Measurements from ENCODE around the gene ATP8B1. TPM values are rescaled to one million over a fixed set of nuclear protein-coding genes. Genes with fewer than 3 reads are reported as not detected.

ATP8B1 gene
- total and polyA plus RNA-seq, 3 donors from 2014 or later, result 1.6 to 3.0 (median 1.7) TPM

GRCh38 chr18:57705011-57705410, 98.1 kb downstream of the ATP8B1 start:
- no peak overlapping the region for H3K27ac ChIP-seq
- DNase-seq, result no peak
- TF ChIP-seq POLR2A (IDR thresholded peaks at IDR 0.05) (no peak), CTCF (IDR thresholded peaks at IDR 0.05) (no peak)
- no peaks in the 10 kb centered on the region for H3K36me3 ChIP-seq (ENCODE audit: low read depth, missing control alignments)
- H3K4me3 ChIP-seq, result no peak overlapping the region
- intact Hi-C loops (cut with DNase I; ENCODE audit: low total_unique reads), result no loop called here
- WGBS, 2 donors, result 92 to 100% methylated on average over 1 of the region's 1 CpG
- H3K4me1 ChIP-seq, result no peaks in the 10 kb centered on the region
- H3K27me3 ChIP-seq, result no peaks in the 10 kb centered on the region
- no peaks in the 10 kb centered on the region for H3K9me3 ChIP-seq

GRCh38 chr18:57698571-57699276, 104.4 kb downstream of the ATP8B1 start:
- no peaks in the 10 kb centered on the region for H3K4me1 ChIP-seq
- H3K9me3 ChIP-seq, result no peaks in the 10 kb centered on the region
- no peaks in the 10 kb centered on the region for H3K27me3 ChIP-seq
- peak overlapping the region; percentile 25 to 33 for H3K27ac ChIP-seq
- no peak for TF ChIP-seq CTCF (IDR thresholded peaks at IDR 0.05)
- no peak for TF ChIP-seq POLR2A (IDR thresholded peaks at IDR 0.05)
- WGBS, 2 donors, result 49 to 56% methylated on average over 7 of the region's 7 CpGs
- no peaks in the 10 kb centered on the region for H3K36me3 ChIP-seq (ENCODE audit: low read depth, missing control alignments)
- H3K4me3 ChIP-seq, result no peak overlapping the region
- DNase-seq, result no peak
- intact Hi-C loops (cut with DNase I; ENCODE audit: low total_unique reads), result no loop called here

GRCh38 chr18:57697426-57697825, 105.7 kb downstream of the ATP8B1 start:
- intact Hi-C loops (cut with DNase I; ENCODE audit: low total_unique reads), result no loop called here
- Histone ChIP-seq H3K4me3 (no peak overlapping the region), H3K4me1 (no peaks in the 10 kb centered on the region), H3K27me3 (no peaks in the 10 kb centered on the region), H3K9me3 (no peaks in the 10 kb centered on the region), H3K36me3 (ENCODE audit: low read depth, missing control alignments) (no peaks in the 10 kb centered on the region), H3K27ac (no peak overlapping the region)
- TF ChIP-seq CTCF (IDR thresholded peaks at IDR 0.05) (no peak), POLR2A (IDR thresholded peaks at IDR 0.05) (no peak)
- DNase-seq, result no peak
- WGBS, 2 donors, result 64% methylated on average over 8 of the region's 8 CpGs

GRCh38 chr18:57696271-57696670, 106.8 kb downstream of the ATP8B1 start:
- Histone ChIP-seq H3K27ac (no peak overlapping the region), H3K36me3 (ENCODE audit: low read depth, missing control alignments) (no peaks in the 10 kb centered on the region)
- 97 to 99% methylated on average over 8 of the region's 8 CpGs for WGBS, 2 donors

More at GRCh38 chr18:57696271-57696670, 106.8 kb downstream of the ATP8B1 start:
- Histone ChIP-seq H3K4me1 (no peaks in the 10 kb centered on the region), H3K9me3 (no peaks in the 10 kb centered on the region), H3K27me3 (no peaks in the 10 kb centered on the region), H3K4me3 (no peak overlapping the region)
- no peak for DNase-seq
- TF ChIP-seq POLR2A (IDR thresholded peaks at IDR 0.05), result no peak
- TF ChIP-seq CTCF (IDR thresholded peaks at IDR 0.05), result no peak
- intact Hi-C loops (cut with DNase I; ENCODE audit: low total_unique reads), result no loop called here

Measured in testis (tissue), 3 donors.